ENCODE data around the gene PLA2G4A.

Gene PLA2G4A

DNA sequence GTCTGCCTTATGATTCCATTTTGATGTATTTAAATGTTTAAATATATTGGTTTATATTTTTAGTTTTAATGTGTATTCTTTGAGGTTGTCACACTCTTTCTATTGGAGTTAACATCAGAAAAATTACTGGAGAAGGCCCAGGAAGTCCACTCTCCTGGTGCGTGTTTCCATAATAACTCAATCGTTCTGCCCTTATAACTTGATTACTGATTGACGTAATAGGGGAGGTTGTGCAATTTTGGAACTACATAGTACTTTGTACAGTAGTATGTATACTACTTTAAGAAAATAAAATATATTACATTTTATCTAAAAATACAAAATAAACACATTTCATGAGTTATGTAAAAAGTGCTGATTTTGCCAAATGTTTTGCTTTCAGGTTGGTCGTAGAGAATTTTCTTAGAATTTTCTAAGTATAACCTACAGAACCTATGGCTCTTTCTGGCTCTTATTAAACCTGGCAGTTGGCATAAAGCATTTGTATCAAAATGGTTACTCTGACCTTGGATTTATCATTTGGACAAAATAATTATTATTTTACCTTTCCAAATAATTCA lies 5.7 kb downstream of the PLA2G4A start:
- DNase-seq (ENCODE audit: low read depth) = no peak

DNA sequence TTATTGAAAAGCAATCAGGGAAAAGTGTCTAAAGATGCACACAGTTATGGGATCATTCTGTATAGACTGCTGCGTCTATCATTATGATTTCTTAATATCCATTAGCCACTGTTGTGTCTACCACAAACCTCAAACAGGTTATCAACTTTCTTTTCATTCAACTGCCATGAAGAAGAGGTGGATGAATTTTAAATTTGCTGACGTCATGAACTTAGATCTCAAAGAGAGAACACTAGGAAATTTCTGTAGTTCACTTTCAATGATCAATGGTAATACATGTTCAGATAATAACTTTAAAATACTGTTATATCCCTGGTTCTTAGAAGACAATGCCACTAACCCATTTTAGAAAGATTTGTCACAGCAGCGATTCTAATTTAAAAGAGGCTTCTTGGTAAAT lies 6.7 kb downstream of the PLA2G4A start:
- DNase-seq (ENCODE audit: low read depth) = no peak

DNA sequence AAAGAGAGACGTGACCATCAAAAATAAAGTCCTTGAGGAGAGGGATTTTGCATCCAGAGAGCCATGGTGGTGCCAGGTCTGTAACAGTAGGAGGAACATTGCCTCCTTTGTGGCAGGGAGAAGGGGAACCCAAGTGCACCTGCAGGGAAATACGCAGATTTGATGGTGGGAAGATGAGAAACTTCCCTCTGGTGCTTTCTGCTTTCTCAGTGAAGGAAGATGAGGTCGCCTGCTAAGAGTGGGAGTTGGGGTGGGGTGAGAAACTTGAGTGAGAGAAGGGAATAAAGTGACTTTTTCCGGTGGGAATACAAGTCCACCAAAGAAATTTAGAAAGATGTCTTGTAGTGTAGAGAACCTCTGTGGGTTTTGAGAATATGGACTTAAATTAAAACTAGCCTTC lies 9.1 kb downstream of the PLA2G4A start:
- no peak for DNase-seq (ENCODE audit: low read depth)

DNA sequence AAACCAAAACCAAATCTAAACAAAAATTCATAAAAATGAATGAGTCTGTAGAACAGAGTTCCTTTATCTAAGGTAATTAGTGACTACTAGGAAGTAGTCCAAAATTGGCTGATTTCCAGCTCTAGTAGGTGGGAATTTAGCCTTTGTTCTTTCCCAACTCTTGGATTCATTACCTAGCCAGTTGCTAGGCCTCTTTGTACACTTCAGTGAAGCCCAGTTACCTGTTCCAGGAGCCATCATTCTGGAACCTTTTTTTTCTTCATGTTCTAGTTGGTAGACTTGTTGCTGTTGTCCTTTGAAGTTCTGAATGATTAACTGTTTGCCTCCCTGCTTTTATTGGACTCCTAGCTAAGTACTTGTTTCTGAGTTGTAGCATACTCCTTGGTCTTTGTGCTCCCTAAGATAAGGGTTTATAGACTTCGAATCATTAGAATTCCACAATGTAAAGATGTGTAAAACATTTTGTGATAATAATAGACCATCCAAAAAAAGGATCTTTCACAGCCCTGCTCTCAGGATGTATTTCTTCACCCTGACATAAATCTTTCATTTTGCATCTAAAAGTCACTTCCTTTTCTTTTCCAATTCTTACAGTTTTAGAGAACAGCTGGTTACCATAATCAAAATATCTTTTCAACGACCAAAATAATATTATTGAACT lies 9.8 kb downstream of the PLA2G4A start:
- no peak for DNase-seq (ENCODE audit: low read depth)

DNA sequence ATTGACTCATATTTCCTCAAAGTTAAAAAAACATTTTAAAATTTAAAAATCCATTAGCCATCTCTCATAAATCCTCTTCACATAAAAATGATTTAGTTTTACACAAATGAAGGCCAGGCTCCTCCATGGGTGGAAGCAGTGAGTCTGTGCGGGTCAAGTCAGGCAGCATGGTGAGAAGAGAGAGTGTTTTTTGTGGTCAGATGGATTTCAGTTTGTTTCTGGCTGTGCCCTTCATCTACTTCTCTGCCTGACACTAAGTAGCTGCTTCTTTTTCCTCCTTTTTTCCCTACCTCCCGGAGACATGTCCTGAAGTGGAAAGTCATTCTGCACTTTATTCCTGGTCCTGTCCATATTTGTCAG lies 10.3 kb downstream of the PLA2G4A start:
- DNase-seq (ENCODE audit: low read depth) = no peak

DNA sequence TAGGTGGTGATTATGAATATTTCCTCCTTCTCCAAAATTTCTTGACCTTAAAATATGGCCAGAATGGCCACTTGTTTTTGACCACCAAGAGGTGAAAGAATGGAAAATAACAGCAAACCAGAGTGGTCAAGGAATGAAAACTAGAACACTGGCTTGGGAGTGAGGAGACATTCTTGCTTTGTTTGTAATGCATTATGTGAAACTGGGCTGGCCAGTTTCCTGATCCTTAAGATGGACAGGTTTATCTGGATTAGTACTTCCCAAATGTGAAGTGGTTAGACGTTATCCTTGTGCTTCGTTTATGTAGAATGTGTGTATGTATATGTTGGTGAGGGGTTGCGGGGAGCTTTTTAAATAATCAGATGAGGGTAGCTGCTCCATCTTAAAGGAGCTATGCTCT lies 12.8 kb downstream of the PLA2G4A start:
- DNase-seq (ENCODE audit: low read depth) = no peak

DNA sequence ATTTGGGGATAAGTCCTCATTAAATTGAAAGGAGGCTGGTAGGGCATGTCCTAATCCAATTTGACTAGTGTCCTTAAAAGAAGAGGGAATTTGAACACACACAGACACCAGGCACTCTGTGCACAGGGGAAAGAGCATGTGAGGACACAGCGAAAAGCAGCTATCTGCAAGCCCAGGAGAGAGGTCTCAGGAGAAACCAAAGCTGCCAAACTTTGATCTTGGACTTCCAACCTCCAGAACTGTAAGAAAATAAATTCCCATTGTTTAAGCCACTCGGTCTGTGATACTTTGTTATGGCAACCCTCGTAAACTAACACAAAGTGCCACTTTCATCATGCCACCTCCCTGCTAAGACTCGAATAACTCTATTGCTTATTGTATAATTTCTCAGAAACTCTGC lies 13.8 kb downstream of the PLA2G4A start:
- no peak for DNase-seq (ENCODE audit: low read depth)

DNA sequence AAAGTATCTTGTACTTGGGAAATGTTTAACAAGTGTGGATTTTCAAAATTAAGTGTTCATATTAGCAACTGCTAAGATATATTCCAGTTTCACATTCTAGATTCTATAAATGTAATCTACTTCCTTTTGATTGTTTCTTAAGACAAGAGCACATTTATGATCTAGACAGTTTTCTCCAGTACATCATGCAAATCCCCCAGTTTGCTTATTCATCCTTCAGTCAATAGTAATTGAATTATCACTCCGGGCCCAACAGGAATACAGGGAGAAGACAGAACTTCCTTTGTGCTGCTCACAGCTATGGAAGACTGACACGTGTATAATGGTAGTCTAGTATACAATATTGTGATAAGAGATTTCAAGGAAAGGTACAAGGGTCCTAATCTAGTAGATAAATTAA lies 14.5 kb downstream of the PLA2G4A start:
- DNase-seq (ENCODE audit: low read depth) = no peak

DNA sequence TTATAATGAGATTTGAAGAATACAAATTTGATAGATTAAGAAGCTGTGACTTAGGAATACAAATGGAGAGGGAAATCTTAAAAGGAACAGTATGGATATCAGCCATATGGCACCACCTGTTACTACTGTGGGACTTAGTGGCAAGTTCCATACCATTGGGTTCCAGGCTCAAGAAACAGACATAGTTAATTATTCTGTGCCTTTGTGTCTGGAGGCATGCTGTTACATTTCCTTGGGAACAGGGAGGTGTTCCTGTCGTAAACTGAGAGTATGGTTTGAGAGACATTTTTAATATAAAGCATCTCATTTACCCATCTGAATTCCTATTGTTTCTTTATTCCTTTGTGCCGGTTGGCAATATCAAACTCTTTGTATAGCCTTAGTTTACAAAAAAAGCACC lies 15.2 kb downstream of the PLA2G4A start:
- DNase-seq (ENCODE audit: low read depth) = no peak

DNA sequence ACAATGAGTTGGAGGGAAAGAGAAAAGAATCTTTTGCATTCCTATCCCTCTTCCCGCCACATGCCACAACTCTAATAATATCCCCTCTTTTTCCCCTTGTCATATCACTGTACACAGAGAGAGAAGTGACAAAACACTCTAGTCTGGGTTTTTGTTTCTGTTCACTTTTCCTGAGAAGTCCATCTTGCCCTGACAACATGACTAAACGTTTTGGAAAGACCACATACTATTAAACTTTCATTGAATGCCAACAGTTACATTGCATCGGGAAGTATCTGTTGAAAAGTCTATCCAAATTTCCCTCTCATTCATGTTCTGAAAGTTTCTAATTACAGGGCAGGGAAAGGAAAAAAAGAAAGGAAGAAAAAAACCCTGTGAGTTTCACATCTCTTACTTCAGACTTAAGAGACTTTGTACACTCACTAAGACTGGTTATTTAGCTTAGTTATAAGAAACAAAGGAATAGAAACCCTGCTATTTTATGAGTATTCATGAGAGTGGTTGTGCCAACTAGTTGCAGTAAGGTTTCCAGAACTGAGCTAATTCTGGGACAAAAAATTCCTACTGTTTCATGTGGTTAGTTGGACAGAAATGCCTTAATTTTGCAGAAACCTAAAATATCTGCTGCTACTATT lies 16.9 kb downstream of the PLA2G4A start:
- DNase-seq (ENCODE audit: low read depth) = no peak

DNA sequence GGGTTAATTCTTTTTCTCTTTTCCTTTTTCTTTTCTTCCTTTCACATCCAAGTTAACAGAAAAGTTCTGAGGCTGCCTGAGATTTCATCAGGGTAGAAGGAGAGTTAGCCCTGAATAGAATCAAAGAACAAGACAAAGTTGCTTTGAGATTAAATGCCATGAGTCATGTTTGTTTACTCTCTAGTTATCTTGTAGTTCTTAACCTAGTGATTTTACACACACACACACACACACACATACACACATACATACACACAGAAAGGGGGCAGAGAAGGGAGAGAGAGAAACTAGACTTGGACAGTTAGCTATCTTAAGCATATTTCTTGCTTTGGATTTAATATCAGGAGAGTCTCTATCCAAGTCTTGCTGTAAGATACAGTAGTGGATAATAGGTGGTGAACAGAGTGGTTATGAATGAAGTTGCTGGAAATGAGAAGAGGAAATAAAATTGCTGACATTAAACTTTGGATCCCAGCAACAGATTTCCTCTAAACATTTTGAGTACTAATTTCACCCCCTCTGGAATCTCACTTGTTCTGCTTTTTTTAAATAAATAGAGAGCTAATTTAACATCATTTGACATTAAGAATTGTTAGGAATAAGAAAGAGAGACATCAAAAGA lies 19.9 kb downstream of the PLA2G4A start:
- DNase-seq (ENCODE audit: low read depth) = no peak

DNA sequence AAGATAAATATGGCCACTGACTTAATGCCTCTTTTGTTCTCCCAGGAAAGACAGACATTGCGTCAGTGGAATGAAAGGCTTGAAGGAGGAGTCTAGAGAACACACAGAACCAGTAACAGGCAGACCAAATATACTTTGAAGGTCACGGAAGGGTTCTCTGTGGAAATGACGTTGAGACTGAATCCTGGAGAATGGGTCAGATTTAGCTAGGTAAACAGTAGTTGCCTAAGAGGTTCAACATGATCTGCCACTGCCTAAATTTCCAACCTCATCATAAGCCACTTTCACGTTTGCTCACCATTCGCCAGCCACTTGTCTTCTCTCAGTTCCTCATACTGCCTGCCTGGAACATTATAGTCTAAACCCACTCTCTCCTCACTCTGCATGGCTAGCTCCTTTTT lies 20.5 kb downstream of the PLA2G4A start:
- no peak for DNase-seq (ENCODE audit: low read depth)

DNA sequence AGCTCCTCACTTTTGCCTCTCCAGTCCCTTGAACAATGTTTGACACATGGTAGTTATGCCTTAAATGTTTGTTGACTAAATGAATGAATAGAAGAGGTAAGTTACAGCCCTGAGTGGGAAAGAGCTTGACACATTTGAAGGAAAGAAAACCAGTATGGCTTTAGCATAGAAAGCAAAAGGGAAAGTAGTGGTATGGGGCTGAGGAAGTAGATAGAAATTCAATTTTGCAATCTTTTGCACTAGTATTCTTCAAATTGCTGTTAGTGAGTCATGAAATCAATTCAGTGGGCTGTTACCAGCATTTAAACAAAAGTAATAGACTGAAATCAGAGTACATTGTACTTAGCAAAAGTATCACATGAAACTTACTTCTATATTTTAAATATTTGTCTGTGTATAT lies 21.1 kb downstream of the PLA2G4A start:
- DNase-seq (ENCODE audit: low read depth) = no peak

DNA sequence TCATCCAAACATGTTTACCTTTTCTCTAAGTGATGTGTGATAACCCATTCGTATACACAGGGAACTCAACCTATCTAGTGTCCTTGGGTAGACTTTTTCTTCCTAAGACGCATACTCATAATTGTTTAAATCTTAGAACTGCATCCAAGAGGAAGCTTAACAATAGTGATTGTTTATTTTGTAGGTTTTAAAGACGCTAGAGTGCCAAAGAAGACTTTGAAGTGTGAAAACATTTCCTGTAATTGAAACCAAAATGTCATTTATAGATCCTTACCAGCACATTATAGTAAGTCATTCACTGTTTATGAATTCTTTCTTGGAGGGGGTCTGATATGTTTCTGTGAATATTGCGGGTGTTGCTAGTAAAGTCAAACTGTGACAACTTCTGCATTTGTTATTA lies 25.4 kb downstream of the PLA2G4A start:
- no peak for DNase-seq (ENCODE audit: low read depth)

DNA sequence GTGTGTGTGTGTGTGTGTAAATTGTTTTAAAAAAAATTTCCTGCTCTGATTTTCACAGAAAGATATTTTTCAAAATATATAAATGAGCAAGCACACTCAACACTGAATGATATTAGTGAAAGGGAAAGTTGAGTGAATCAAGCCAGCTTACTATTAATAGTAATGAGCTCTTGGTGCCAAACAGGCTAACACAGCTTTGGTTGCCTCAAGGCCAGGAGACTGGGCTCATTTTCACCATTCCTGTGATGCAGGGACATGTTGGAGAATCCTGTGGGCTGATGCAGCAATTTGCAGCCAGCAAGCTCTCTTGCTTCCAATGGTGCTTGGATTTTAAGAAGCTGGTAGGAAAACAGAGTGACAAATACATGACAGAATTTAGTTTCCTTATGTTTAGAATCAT lies 30.2 kb downstream of the PLA2G4A start:
- DNase-seq (ENCODE audit: low read depth) = no peak

DNA sequence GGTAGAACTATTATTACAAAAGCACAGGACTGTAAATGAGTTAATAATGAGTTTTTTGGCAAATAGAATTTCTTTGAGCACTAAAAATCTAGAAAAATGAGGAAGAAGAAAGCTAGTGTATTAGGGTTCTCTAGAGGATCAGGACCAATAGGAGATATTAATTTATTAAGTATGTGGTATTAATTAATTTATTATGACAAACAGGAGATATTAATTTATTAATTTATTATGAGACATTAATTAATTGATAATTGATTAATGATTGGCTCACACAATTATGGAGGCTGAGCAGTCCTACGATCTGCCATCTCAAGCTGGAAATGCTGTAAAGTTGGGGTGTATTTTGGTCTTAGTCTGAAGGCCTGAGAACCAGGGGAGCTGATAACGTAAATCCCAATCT lies 31.2 kb downstream of the PLA2G4A start:
- no peak for DNase-seq (ENCODE audit: low read depth)

DNA sequence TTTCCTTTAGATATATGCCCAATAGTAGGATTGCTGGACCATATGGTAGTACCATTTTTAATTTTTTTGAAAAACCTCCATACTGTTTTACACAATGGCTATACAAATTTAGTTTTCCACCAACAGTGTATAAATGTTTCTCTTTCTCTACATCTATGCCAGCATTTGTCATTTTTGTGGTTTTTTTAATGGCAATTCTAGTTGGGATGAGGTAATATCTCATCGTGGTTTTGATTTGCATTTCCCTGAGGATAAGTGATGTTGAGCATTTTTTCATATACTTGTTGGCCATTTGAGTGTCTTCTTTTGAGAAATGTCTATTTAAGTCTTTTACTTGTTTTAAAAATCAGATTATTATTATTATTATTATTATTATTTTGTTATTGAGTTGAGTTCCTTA lies 35.5 kb downstream of the PLA2G4A start:
- DNase-seq (ENCODE audit: low read depth) = no peak

DNA sequence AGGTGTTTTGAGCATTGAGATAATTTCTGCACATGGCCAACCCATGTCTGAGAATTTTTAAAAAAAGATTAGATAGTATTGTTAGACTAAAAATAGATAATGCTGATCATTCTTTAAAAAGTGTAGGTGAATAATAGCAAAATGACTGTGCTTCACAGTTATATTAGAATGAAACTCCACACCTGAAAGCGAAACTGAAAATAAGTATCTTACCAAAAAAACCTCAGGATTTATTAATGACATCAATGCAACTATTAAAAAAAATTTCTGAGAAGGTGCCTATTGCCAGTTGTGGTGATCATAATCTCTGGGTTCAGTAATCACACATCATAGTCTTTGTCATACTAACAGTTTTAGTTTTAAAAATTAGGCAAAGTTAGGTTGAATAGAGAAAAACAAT lies 36.5 kb downstream of the PLA2G4A start:
- DNase-seq (ENCODE audit: low read depth) = no peak

DNA sequence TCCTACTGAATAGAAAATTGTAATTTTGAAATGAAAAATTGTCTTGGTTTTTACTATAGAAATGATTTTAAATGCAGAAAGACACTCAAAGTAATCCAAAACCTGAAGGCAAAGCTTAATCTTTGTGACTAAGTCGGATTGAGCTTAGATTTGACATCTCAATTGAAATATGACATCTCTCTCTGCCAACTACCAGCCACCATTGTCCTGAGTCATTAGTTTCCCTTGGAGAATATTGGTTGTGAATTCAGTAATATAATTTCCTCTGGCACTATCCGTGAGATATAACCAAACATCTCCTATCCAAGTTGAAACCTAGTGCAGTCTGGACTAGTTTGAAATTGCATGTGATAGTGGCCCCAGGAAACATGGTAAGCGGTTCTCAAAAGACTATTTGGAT lies 37.1 kb downstream of the PLA2G4A start:
- DNase-seq (ENCODE audit: low read depth) = no peak

DNA sequence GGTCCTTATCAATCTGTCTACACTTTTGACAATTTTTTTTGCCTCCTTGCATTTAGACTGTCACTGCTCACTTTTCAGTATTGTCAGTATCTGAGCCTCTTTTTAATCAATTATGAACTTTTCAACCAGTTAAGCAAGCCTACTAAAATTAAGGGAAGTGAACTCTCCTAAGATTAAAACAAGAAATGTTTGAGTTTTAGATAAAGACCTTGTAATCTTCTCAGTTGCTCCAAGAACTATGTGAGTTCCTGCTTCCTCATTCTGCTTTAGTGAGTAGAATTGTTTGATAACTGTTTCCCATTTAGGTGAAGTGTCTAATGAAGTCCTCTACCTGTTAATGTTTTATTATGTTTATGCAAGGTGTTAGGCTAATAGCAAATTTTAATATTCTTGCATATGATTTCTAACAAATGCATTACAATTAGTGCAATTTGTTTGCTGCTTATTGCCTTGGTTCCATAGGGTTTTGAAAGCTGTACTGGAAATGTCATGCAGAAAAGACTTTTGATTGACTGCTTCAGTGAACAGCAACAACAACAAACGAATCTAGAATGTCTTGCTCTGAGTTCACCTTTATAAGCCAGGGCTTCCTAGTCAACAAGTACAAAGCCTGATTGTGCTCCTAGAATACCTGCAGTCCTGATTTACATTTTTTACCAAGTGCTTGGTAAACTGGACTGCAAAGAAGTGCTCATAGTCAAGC lies 40.9 kb downstream of the PLA2G4A start:
- DNase-seq (ENCODE audit: low read depth) = no peak

DNA sequence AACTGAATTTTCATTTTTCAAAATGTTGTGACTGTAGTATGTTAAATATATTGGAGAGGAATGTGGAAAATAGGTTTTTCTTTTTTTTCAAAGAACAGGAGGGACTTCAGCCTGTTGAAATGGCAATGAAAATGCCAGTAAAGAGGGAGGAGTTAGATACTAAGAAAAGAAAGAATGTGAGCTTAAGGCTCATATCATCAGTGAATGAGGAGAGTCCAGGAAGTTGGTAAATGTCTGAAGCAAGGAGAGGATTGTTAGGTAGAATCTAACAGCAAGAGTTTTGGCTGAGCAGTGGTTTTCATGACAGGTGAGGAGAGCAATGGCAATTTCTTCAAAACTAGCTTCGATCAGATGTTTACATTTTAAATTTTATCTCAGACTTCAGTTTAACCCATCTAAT lies 43.0 kb downstream of the PLA2G4A start:
- no peak for DNase-seq (ENCODE audit: low read depth)

DNA sequence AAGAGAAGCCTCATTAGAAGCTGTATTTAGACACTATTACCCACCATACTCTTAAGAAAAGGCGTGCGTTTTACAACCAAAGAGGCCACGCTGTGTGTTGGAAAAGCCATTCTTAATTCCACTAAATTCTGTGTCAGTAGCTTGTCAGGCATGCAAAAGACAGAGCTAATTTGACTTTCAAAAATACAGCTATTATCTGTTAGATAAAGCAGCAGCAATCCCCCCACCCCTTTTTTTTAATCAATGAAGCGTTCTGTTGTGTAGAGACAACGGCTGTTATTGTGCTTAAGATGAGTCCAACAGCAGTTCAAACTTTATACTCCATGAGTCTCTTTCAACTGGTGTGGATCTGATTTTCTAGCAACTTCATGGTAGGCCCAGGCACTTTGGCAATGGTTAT lies 43.5 kb downstream of the PLA2G4A start:
- no peak for DNase-seq (ENCODE audit: low read depth)

DNA sequence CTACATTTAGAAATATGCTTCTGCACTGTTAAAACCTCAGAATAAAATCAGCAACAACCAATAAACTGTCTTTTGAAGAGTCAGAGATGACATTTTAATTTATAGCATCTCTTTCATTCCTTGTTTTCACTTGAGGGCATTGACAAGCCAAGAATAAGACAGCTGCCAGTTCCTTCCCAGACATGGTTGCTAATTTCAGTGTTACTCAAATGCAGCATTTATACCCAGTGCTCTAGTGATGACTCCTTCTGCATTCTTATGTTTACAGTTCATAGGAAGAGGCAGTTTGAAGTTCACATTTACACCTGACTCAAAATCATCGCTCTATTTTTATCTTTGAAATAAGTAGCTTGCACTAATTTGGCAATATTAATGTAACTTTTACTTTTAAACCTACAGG lies 44.9 kb downstream of the PLA2G4A start:
- no peak for DNase-seq (ENCODE audit: low read depth)

All from activated T-helper 9 cell treated with anti-CD3 and anti-CD28 coated beads, Interleukin-2, amount 50 U/mL, for 16 hours (primary cell).